ENCODE results near the gene BACH2. TPM values are rescaled to one million over a fixed set of nuclear protein-coding genes. Genes with fewer than 3 reads are reported as not detected.

Gene BACH2
- total and polyA plus RNA-seq, 2 of the 4 experiments (the other 2 are of a cell fraction), result 1.3 to 1.4 TPM

GRCh38 chr6:89986650-89987074 is 310.0 kb downstream of the BACH2 start:
- peak; percentile 7; the same call in 1 of the 2 replicates for ATAC-seq (ENCODE audit: low read depth)
- Histone ChIP-seq H4K8ac (ENCODE audit: low read depth in 2 of 2, low read length in 2 of 2) (peak overlapping the region in 1 of 2 experiments; percentile 49; a peak in 1 of 4 replicates), H3K9me3 (ENCODE audit: control insufficient read depth, insufficient read depth, low read length) (no peaks in the 10 kb centered on the region), H2BK20ac (ENCODE audit: low read depth, low read length) (peak overlapping the region; percentile 63), H3K4me3 (ENCODE audit: insufficient read depth, low read depth, low read length) (no peak overlapping the region), H3K9me1 (ENCODE audit: insufficient read depth, low read length) (peaks cover 6% of the 10 kb centered on the region), H3K9ac (ENCODE audit: low read depth, low read length) (no peak overlapping the region), H4K5ac (ENCODE audit: low read depth, low read length) (0 out of 2 replicates have a peak overlapping the region, but pooled peaks have one; percentile 13), H4K91ac (ENCODE audit: insufficient read depth, low read depth, low read length) (peak overlapping the region; percentile 16; the same call in 1 of the 2 replicates), H3K4ac (ENCODE audit: low read depth, low read length) (peak overlapping the region; percentile 83; the same call in 1 of the 2 replicates), H2AK9ac (replicated peaks; ENCODE audit: low read depth, low read length, poor library complexity) (no peak overlapping the region), H3K36me3 (ENCODE audit: control insufficient read depth, insufficient read depth, low read length) (no peaks in the 10 kb centered on the region), H3K79me1 (ENCODE audit: low read depth in 1 of 2, low read length in 2 of 2) (no peaks in the 10 kb centered on the region; a peak in 1 of 4 replicates), H3K23ac (ENCODE audit: low read depth, low read length) (peak overlapping the region; percentile 13; the same call in 1 of the 2 replicates), H4K20me1 (ENCODE audit: insufficient read depth, low read length) (no peaks in the 10 kb centered on the region), H3K18ac (ENCODE audit: low read depth, low read length) (peak overlapping the region; percentile 26; the same call in 1 of the 2 replicates), H2AFZ (replicated peaks; ENCODE audit: low read length, poor library complexity) (no peak overlapping the region), H3K14ac (replicated peaks; ENCODE audit: low read depth, low read length) (peak overlapping the region; percentile 83), H2BK5ac (ENCODE audit: low read depth, low read length, poor library complexity, severe bottlenecking) (peak overlapping the region; percentile 27), H2BK15ac (ENCODE audit: low read depth, low read length) (peak overlapping the region; percentile 59; the same call in 1 of the 3 replicates), H3K4me2 (ENCODE audit: low read depth, low read length) (0 out of 2 replicates have a peak overlapping the region, but pooled peaks have one; percentile 27), H3K56ac (ENCODE audit: extremely low read depth, insufficient read depth, low read length) (no peak overlapping the region), H3K27ac (ENCODE audit: insufficient read depth, low read length) (no peak overlapping the region), H2BK120ac (ENCODE audit: low read depth, low read length) (peak overlapping the region; percentile 69), H3K27me3 (ENCODE audit: control insufficient read depth, insufficient read depth, low read length) (no peaks in the 10 kb centered on the region), H2AK5ac (ENCODE audit: low read depth, low read length) (peak overlapping the region; percentile 49), H3K4me1 (ENCODE audit: control insufficient read depth, insufficient read depth, low read length) (peaks cover 22% of the 10 kb centered on the region)
- in situ Hi-C loops (cut with MboI; ENCODE audit: low sequenced_read_pairs), result no loop called here
- ChIA-PET POLR2A (ENCODE audit: unreplicated experiment) (interaction anchor here (0.6 kb wide), 1 partner anchor 232 kb away, joined by 4 read pairs; no protein-coding TSS in a partner anchor), CTCF (interaction anchor here (0.7 to 1.4 kb wide), 3 partner anchors 11 to 111 kb away, joined by 3 to 4 read pairs (median 3); no protein-coding TSS in a partner anchor)
- dilution Hi-C loops (cut with HindIII; ENCODE audit: low sequenced_read_pairs, unreplicated experiment), result no loop called here
- intact Hi-C loops (cut with micrococcal nuclease), result loop anchor here (5.0 kb wide), 1 partner anchor 111 kb away; no protein-coding TSS in a partner anchor
- WGBS, 2 experiments (ENCODE audit: extremely low coverage in 2 of 2, insufficient read length in 1 of 2), result no CpG with 5 or more reads among the region's 3 CpGs
- DNase-seq, result peak; percentile 89
- BruUV-seq (replicated peaks), result no TSS peak
- TF ChIP-seq RFX5 (IDR thresholded peaks at IDR 0.05; ENCODE audit: low read depth, low read length), result no peak
- TF ChIP-seq CTCF (conservative IDR thresholded peaks at IDR 0.05; ENCODE audit: low read depth, low read length), result no peak
- TF ChIP-seq MAFK (IDR thresholded peaks at IDR 0.05; ENCODE audit: low read depth, low read length), result no peak; the same call in 1 of the 2 replicates
- no peak for TF ChIP-seq MAZ (IDR thresholded peaks at IDR 0.05; ENCODE audit: borderline replicate concordance, low read depth, low read length)
- TF ChIP-seq SMC3 (IDR thresholded peaks at IDR 0.05; ENCODE audit: low read depth, low read length), result no peak
- TF ChIP-seq ELK1 (IDR thresholded peaks at IDR 0.05; ENCODE audit: borderline replicate concordance, low read depth, low read length), result no peak
- peak; percentile 19; the same call in 1 of the 2 replicates for TF ChIP-seq BHLHE40 (IDR thresholded peaks at IDR 0.05; ENCODE audit: low read depth, low read length)
- no peak for TF ChIP-seq NFE2L2 (IDR thresholded peaks at IDR 0.05; ENCODE audit: low read depth, low read length)
- no peak for TF ChIP-seq RAD21 (IDR thresholded peaks at IDR 0.05; ENCODE audit: low read length)
- peak; percentile 57 for TF ChIP-seq RCOR1 (IDR thresholded peaks at IDR 0.05; ENCODE audit: insufficient replicate concordance, low read length)
- no peak for TF ChIP-seq POLR2A (IDR thresholded peaks at IDR 0.05; ENCODE audit: low read depth, low read length)
- no peak for TF ChIP-seq CHD1 (IDR thresholded peaks at IDR 0.05; ENCODE audit: low read depth, low read length)
- no peak for TF ChIP-seq FOS (IDR thresholded peaks at IDR 0.05; ENCODE audit: low read depth, low read length)
- TF ChIP-seq CEBPB (IDR thresholded peaks at IDR 0.05; ENCODE audit: low read depth, low read length), result peak; percentile 76
- TF ChIP-seq USF2 (IDR thresholded peaks at IDR 0.05; ENCODE audit: low read depth, low read length), result peak; percentile 43; the same call in 1 of the 2 replicates
